T-helper 2 cell treated with Interferon-gamma antibody and Interleukin-4, amounts not matched to agents 5 μg/mL and 100 μg/mL, for 36 hours (primary cell): ENCODE data around the gene RFX2.
A peak's percentile ranks its signal among the peaks of the same experiment; 100 is the strongest.

Source experiments
- DNase-seq: peaks from one replicate; pipeline ENCODE4 v3.0.0; 2021; ENCODE audit warnings: low spot score
- H3K27ac Mint-ChIP-seq: one replicate; pipeline ENCODE4 v1.8.0; 2021; ENCODE audit warnings: mild to moderate bottlenecking, mixed read lengths
- H3K27me3 Mint-ChIP-seq: one replicate; pipeline ENCODE4 v1.8.0; 2021; ENCODE audit warnings: low read depth, mixed read lengths
- H3K36me3 Mint-ChIP-seq: one replicate; pipeline ENCODE4 v1.8.0; 2021; ENCODE audit warnings: low read depth, mixed read lengths
- H3K4me1 Mint-ChIP-seq: one replicate; pipeline ENCODE4 v1.8.0; 2021; ENCODE audit warnings: low read depth, mixed read lengths
- H3K4me3 Mint-ChIP-seq: one replicate; pipeline ENCODE4 v1.8.0; 2022; ENCODE audit warnings: mild to moderate bottlenecking, moderate library complexity, mixed read lengths
- H3K9me3 Mint-ChIP-seq: one replicate; pipeline ENCODE4 v1.8.0; 2021; ENCODE audit warnings: mixed read lengths

Gene RFX2

GRCh38 chr19:5977785-5978605, 132.3 kb downstream of the RFX2 start, which contains the start of gene RANBP3:
TSS of gene RANBP3 (minus strand) at chr19:5978140. CDS start at chr19:5978082, 58 bp downstream.
- Mint-ChIP-seq H3K36me3 (peaks cover 39% of the 10 kb centered on the region), H3K4me1 (peaks cover 40% of the 10 kb centered on the region), H3K27ac (peak within 1 kb of the TSS; percentile 96), H3K9me3 (no peaks in the 10 kb centered on the region), H3K4me3 (peak within 1 kb of the TSS; percentile 99), H3K27me3 (no peaks in the 10 kb centered on the region)
- DNase-seq: peak; percentile 100

DNA sequence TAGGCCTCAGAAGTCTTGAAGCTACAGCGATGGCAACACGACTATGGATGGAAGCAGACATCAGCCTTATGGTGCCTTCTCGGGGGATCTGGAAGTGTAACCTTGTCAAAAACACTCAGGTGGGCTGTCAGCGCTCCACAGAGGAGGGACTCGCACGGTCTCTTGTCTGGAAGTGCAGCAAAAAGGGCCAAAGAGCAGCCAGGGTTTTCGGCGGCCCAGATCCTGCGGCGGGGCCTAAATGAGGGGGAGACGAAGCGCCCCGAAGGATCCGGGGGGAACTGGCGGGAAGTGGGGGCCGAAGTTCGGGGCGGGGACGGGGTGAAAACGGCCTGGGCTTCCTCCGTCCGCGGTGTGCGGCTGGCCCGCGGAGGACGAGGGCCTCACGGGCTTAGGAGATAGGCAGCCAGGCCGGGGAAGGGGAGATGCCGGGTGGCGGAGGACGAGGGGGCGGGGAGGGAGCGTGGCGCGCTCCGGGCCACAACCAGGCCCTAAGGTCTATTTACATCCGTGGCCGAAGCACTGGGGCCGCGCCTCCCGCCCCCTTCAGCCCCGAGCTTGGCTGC, 133.0 kb downstream of the RFX2 start:
- Mint-ChIP-seq H3K27me3 (no peaks in the 10 kb centered on the region), H3K4me3 (peak overlapping the region; percentile 99), H3K36me3 (peaks cover 39% of the 10 kb centered on the region), H3K9me3 (no peaks in the 10 kb centered on the region), H3K4me1 (peaks cover 42% of the 10 kb centered on the region), H3K27ac (peak overlapping the region; percentile 96)
- DNase-seq: no peak

- DNase-seq: no peak
- Mint-ChIP-seq H3K27ac (peak overlapping the region; percentile 96), H3K9me3 (no peaks in the 10 kb centered on the region), H3K27me3 (no peaks in the 10 kb centered on the region), H3K4me1 (peaks cover 46% of the 10 kb centered on the region), H3K4me3 (peak overlapping the region; percentile 99), H3K36me3 (peaks cover 40% of the 10 kb centered on the region)
These were observed 133.5 kb downstream of the RFX2 start for GRCh38 chr19:5976768-5977167.

DNA sequence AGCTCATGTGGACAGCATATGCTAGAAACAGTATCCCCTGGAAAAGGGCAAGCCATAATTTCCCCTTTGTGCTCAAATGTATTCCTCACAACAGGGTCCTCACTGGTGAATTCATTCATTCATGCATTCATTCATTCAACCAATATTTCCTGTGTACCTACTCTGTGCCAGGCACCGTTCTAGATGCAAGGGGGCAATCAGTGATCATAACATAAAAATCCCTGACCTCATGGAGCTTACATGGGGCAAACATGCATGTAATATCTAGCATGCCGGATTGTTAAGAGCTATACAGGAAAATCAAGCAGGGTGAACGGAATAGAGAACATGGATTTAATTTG, 134.9 kb downstream of the RFX2 start:
- peak overlapping the region; percentile 99 for H3K4me3 Mint-ChIP-seq
- no peak overlapping the region for H3K27ac Mint-ChIP-seq
- no peaks in the 10 kb centered on the region for H3K27me3 Mint-ChIP-seq
- H3K4me1 Mint-ChIP-seq: peaks cover 50% of the 10 kb centered on the region
- H3K9me3 Mint-ChIP-seq: no peaks in the 10 kb centered on the region
- DNase-seq: no peak
- peaks cover 44% of the 10 kb centered on the region for H3K36me3 Mint-ChIP-seq

DNA sequence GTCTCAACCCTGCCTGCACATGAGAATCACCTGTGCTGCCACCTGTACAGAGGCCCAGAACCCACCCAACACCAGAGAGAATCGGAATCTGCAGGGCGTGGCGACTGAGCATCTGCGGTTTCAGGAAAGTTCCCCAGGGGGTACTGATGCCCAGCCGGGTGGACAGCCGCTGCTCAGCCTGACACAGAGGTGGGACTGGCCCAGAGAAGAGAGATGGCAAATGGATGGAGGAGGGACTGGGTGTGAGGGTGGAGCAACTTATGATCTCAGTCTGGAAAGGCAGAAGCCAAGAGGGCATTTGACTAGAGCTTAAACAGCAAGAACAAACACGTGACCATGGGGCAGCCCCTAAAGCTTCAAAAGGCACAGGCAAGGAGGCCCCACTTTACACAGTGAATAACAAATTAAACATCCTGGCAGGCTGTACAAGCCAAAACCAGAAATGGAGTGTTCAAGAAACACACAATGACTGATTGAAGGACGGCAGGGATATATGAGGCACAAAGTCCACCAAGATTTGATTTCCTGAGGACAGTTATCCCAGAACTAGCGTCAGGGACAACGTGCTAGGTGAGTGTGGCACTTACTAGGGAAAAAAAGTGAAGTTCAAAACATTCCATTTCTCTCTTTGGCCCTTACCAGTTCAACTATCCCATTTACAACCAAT, 135.4 kb downstream of the RFX2 start:
- H3K27me3 Mint-ChIP-seq: no peaks in the 10 kb centered on the region
- DNase-seq: no peak
- peaks cover 42% of the 10 kb centered on the region for H3K36me3 Mint-ChIP-seq
- no peaks in the 10 kb centered on the region for H3K9me3 Mint-ChIP-seq
- H3K27ac Mint-ChIP-seq: peak overlapping the region; percentile 51
- peaks cover 46% of the 10 kb centered on the region for H3K4me1 Mint-ChIP-seq
- peak overlapping the region; percentile 54 for H3K4me3 Mint-ChIP-seq

DNA sequence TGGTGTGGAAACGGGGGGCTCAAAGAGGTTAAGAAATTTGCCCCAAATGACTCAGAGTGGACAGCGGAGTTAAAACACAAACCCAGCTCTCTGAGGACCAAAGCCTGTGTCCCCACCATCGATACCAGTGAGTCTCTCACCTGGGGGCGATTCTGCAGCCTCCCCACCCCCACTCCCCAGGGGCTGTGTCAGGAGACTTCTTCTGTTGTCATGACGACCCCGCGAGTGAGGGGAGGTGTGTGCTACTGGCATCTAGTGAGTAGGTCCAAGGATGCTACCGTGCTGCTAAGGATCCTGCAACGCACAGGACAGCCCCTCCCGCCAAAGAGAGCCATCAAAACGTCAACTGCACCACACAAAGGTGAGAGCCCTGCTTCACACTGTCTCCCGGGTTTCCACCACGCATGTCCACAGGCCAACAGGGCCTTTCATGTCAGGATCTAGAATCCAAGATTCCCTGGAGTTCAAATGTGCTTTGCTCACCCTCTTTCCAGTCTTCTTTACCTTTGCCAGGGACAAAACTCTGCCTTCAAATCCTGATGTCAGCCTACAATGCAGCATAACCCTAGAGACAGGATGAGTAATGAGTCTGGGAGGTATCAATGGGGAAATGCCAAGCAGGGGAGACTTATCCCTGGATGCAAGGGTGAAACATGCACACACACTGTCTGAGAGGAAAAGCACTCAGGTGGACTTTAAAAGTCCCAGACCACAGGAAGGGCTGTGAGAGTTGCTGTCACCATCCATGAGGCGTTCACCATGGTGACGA, 136.2 kb downstream of the RFX2 start:
- H3K4me1 Mint-ChIP-seq: peaks cover 42% of the 10 kb centered on the region
- no peaks in the 10 kb centered on the region for H3K9me3 Mint-ChIP-seq
- DNase-seq: no peak
- peaks cover 39% of the 10 kb centered on the region for H3K36me3 Mint-ChIP-seq
- no peaks in the 10 kb centered on the region for H3K27me3 Mint-ChIP-seq
- peak overlapping the region; percentile 34 for H3K4me3 Mint-ChIP-seq
- H3K27ac Mint-ChIP-seq: peak overlapping the region; percentile 51

GRCh38 chr19:5973376-5973775, 136.9 kb downstream of the RFX2 start:
- no peak overlapping the region for H3K27ac Mint-ChIP-seq
- H3K4me3 Mint-ChIP-seq: no peak overlapping the region
- no peak for DNase-seq
- H3K36me3 Mint-ChIP-seq: peaks cover 36% of the 10 kb centered on the region
- H3K9me3 Mint-ChIP-seq: no peaks in the 10 kb centered on the region
- H3K4me1 Mint-ChIP-seq: peaks cover 42% of the 10 kb centered on the region
- no peaks in the 10 kb centered on the region for H3K27me3 Mint-ChIP-seq

DNA sequence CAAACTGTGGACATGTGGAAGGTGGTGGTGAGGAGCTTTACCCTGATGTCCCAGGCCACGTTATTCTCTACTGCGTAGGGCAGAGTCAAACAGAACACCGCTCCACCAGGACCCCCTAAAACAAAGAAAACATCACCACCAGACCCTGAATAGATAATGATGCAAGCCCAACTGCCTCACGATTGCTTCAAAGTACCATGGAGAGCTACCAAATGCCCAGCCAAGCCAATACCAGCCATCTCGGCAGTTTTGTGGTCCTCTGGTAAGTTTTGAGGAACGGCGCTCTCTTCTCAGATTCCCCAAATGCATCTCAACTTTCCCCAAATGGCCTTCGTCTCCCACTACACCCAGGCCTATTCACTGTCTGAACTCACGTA, 138.0 kb downstream of the RFX2 start:
- peaks cover 49% of the 10 kb centered on the region for H3K4me1 Mint-ChIP-seq
- H3K27me3 Mint-ChIP-seq: no peaks in the 10 kb centered on the region
- H3K36me3 Mint-ChIP-seq: peaks cover 34% of the 10 kb centered on the region
- no peak overlapping the region for H3K27ac Mint-ChIP-seq
- no peaks in the 10 kb centered on the region for H3K9me3 Mint-ChIP-seq
- DNase-seq: no peak
- H3K4me3 Mint-ChIP-seq: no peak overlapping the region

DNA sequence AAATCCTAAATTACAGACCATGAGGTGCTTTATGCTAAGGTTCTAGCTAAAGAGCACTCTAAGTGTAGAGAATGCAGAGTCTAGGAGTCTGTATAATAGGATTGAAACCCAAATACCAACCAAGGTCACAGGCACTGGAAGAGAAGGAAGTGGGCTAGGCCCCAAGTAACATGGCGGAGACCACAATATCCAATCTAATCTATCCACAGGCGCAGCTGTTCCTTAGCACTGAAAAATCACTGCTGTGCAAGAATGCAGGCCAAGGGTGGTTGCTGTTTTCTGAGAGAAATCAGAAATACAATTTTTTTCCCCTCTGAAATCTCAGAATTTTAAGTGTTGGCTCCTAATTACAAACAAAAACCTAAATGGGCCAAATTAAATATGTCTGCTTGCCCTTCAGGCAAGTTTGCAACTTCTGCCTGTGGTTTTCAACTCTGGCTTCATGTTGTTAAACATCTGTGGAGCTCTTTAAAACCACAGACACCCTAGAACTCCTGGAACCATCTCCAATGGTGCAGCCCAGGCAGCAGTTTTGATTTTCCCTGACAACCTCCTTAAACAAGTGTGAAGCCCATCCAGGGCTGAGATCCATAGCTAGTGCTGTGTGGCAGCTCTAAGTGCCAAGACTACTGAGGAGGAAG, 138.5 kb downstream of the RFX2 start:
- H3K4me1 Mint-ChIP-seq: peaks cover 48% of the 10 kb centered on the region
- no peaks in the 10 kb centered on the region for H3K9me3 Mint-ChIP-seq
- H3K27me3 Mint-ChIP-seq: no peaks in the 10 kb centered on the region
- H3K27ac Mint-ChIP-seq: peak overlapping the region; percentile 52
- no peak overlapping the region for H3K4me3 Mint-ChIP-seq
- peaks cover 30% of the 10 kb centered on the region for H3K36me3 Mint-ChIP-seq
- DNase-seq: no peak

DNA sequence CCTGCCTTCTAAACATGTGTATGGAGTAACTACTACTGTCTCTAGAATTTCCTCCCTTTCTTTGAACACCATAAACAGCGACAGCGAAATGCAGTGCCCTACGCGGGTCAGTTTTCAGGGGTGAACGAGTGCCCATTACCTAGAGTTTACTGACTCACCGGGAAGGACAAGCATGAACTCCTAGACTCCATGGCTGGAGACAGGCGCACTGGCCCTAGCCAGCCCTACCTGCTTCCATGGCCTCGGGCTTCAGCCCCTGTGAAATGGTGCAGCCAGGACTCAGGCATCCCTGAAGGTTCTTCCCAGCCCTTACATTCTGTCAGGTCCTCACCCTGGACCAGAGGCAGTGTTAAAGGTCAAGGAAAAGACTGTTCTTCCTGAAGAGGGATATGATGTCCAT, 140.8 kb downstream of the RFX2 start:
- H3K4me1 Mint-ChIP-seq: peaks cover 35% of the 10 kb centered on the region
- DNase-seq: no peak
- H3K9me3 Mint-ChIP-seq: no peaks in the 10 kb centered on the region
- no peak overlapping the region for H3K27ac Mint-ChIP-seq
- H3K4me3 Mint-ChIP-seq: no peak overlapping the region
- H3K27me3 Mint-ChIP-seq: no peaks in the 10 kb centered on the region
- H3K36me3 Mint-ChIP-seq: peaks cover 20% of the 10 kb centered on the region

GRCh38 chr19:5968431-5969373, 141.6 kb downstream of the RFX2 start:
- H3K4me3 Mint-ChIP-seq: no peak overlapping the region
- H3K4me1 Mint-ChIP-seq: peaks cover 35% of the 10 kb centered on the region
- peaks cover 18% of the 10 kb centered on the region for H3K36me3 Mint-ChIP-seq
- no peaks in the 10 kb centered on the region for H3K27me3 Mint-ChIP-seq
- H3K27ac Mint-ChIP-seq: peak overlapping the region; percentile 71
- H3K9me3 Mint-ChIP-seq: no peaks in the 10 kb centered on the region
- no peak for DNase-seq

- H3K4me3 Mint-ChIP-seq: no peak overlapping the region
- H3K27me3 Mint-ChIP-seq: no peaks in the 10 kb centered on the region
- no peaks in the 10 kb centered on the region for H3K9me3 Mint-ChIP-seq
- H3K27ac Mint-ChIP-seq: peak overlapping the region; percentile 72
- peak; percentile 53 for DNase-seq
- H3K4me1 Mint-ChIP-seq: peaks cover 38% of the 10 kb centered on the region
- H3K36me3 Mint-ChIP-seq: peaks cover 18% of the 10 kb centered on the region
These were observed 142.3 kb downstream of the RFX2 start for GRCh38 chr19:5967994-5968430.
